Measurements from ENCODE around the gene TGFBR2. TPM values are rescaled to one million over a fixed set of nuclear protein-coding genes. Genes with fewer than 3 reads are reported as not detected.

Gene TGFBR2
- total RNA-seq, 1 experiment from 2014 or later: 22.5 TPM

- no peak for DNase-seq (ENCODE audit: low read depth, low spot score)
- H3K9me2 ChIP-seq (ENCODE audit: insufficient read depth): no peaks in the 10 kb centered on the region
Observed at GRCh38 chr3:30600572-30600971, 5.8 kb upstream of the TGFBR2 start.

DNA sequence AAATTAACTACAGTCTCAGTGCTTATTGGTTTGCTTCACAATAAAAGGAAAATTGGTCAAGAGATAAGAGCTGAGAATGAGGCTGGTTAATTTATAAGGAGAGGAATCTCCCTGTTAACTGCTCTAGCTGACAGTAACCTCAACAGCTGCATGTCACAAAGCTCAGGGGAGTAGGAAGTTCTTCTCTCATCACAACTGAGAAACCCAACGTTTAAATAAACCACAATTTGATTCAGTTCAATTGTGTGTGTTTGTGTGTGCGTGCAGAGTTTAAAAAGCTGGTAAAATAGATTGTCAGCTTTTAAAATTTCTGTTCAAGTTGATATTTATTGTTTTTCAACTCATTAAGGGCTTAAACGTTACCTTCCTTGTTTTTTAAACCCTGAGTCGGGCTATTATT, 3.5 kb upstream of the TGFBR2 start:
- Histone ChIP-seq H3K4me1 (ENCODE audit: control insufficient read depth in 1 of 2, insufficient read depth in 2 of 2, low read length in 2 of 2) (peaks cover 36 to 60% of the 10 kb centered on the region in 2 experiments), H3K9ac (ENCODE audit: low read length) (no peak overlapping the region), H3K79me2 (ENCODE audit: insufficient read depth, low read length) (peaks cover 15% of the 10 kb centered on the region), H3K27ac (ENCODE audit: low read depth, low read length) (no peak overlapping the region), H3K4me2 (ENCODE audit: low read length) (no peak overlapping the region), H2AFZ (ENCODE audit: low read depth, low read length, poor library complexity, severe bottlenecking) (peak overlapping the region; percentile 33), H3K9me2 (ENCODE audit: insufficient read depth) (no peaks in the 10 kb centered on the region), H3K4me3 (replicated peaks in 1 of 2; ENCODE audit: low read depth in 1 of 2, low read length in 2 of 2) (no peak overlapping the region), H3K9me3 (ENCODE audit: control insufficient read depth in 1 of 2, insufficient read depth in 1 of 2, low read depth in 1 of 2, low read length in 2 of 2) (no peaks in the 10 kb centered on the region), H3K36me3 (ENCODE audit: control insufficient read depth in 1 of 2, insufficient read depth in 2 of 2, low read length in 2 of 2) (no peaks in the 10 kb centered on the region), H3K27me3 (ENCODE audit: insufficient read depth, low read length) (no peaks in the 10 kb centered on the region), H4K20me1 (ENCODE audit: insufficient read depth) (no peaks in the 10 kb centered on the region)
- CTCF ChIA-PET: no interaction called here
- intact Hi-C loops (cut with micrococcal nuclease): no loop called here
- BruUV-seq (replicated peaks): no TSS peak
- DNase-seq (ENCODE audit: low read depth, low spot score) (no peak), ATAC-seq (no peak)
- RAD21 ChIA-PET (ENCODE audit: low non-redundant PET in 1 of 2, low total read pairs in 2 of 2, uncharacterized antibody in 2 of 2, unreplicated experiment in 2 of 2): no interaction called here
- POLR2A ChIA-PET: no interaction called here
- TF ChIP-seq SP1 (IDR thresholded peaks at IDR 0.05; ENCODE audit: low read depth): no peak
- no peak for TF ChIP-seq ZNF274 (IDR thresholded peaks at IDR 0.05; ENCODE audit: low read depth, low read length)
- TF ChIP-seq YY1 (IDR thresholded peaks at IDR 0.05; ENCODE audit: extremely low read depth, insufficient replicate concordance, low read depth, low read length): no peak
- TF ChIP-seq, protein P1, sequence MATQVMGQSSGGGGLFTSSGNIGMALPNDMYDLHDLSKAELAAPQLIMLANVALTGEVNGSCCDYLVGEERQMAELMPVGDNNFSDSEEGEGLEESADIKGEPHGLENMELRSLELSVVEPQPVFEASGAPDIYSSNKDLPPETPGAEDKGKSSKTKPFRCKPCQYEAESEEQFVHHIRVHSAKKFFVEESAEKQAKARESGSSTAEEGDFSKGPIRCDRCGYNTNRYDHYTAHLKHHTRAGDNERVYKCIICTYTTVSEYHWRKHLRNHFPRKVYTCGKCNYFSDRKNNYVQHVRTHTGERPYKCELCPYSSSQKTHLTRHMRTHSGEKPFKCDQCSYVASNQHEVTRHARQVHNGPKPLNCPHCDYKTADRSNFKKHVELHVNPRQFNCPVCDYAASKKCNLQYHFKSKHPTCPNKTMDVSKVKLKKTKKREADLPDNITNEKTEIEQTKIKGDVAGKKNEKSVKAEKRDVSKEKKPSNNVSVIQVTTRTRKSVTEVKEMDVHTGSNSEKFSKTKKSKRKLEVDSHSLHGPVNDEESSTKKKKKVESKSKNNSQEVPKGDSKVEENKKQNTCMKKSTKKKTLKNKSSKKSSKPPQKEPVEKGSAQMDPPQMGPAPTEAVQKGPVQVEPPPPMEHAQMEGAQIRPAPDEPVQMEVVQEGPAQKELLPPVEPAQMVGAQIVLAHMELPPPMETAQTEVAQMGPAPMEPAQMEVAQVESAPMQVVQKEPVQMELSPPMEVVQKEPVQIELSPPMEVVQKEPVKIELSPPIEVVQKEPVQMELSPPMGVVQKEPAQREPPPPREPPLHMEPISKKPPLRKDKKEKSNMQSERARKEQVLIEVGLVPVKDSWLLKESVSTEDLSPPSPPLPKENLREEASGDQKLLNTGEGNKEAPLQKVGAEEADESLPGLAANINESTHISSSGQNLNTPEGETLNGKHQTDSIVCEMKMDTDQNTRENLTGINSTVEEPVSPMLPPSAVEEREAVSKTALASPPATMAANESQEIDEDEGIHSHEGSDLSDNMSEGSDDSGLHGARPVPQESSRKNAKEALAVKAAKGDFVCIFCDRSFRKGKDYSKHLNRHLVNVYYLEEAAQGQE (IDR thresholded peaks at IDR 0.05; ENCODE audit: low read depth): no peak
- no peak for TF ChIP-seq EZH2 (IDR thresholded peaks at IDR 0.05)
- no peak for TF ChIP-seq POLR2A (IDR thresholded peaks at IDR 0.05; ENCODE audit: borderline replicate concordance, extremely low read depth, insufficient read depth, insufficient read length)
- no peak for TF ChIP-seq TCF7L2 (IDR thresholded peaks at IDR 0.05; ENCODE audit: borderline replicate concordance, extremely low read depth, insufficient read depth, insufficient read length)
- no peak for TF ChIP-seq EGR1 (IDR thresholded peaks at IDR 0.05; ENCODE audit: low read depth)
- TF ChIP-seq, protein P2, sequence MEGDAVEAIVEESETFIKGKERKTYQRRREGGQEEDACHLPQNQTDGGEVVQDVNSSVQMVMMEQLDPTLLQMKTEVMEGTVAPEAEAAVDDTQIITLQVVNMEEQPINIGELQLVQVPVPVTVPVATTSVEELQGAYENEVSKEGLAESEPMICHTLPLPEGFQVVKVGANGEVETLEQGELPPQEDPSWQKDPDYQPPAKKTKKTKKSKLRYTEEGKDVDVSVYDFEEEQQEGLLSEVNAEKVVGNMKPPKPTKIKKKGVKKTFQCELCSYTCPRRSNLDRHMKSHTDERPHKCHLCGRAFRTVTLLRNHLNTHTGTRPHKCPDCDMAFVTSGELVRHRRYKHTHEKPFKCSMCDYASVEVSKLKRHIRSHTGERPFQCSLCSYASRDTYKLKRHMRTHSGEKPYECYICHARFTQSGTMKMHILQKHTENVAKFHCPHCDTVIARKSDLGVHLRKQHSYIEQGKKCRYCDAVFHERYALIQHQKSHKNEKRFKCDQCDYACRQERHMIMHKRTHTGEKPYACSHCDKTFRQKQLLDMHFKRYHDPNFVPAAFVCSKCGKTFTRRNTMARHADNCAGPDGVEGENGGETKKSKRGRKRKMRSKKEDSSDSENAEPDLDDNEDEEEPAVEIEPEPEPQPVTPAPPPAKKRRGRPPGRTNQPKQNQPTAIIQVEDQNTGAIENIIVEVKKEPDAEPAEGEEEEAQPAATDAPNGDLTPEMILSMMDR (IDR thresholded peaks at IDR 0.05 in 2 of 3, conservative IDR thresholded peaks at IDR 0.05 in 1 of 3; ENCODE audit: borderline replicate concordance in 1 of 3, insufficient read depth in 1 of 3, low read depth in 2 of 3, low read length in 2 of 3): no peak
- no peak for TF ChIP-seq CEBPB (IDR thresholded peaks at IDR 0.05; ENCODE audit: low read depth)
- no peak for TF ChIP-seq ELF1 (IDR thresholded peaks at IDR 0.05; ENCODE audit: borderline replicate concordance, low read depth)
- TF ChIP-seq SIN3A (IDR thresholded peaks at IDR 0.05; ENCODE audit: low read depth): no peak

More at GRCh38 chr3:30600572-30600971, 5.8 kb upstream of the TGFBR2 start:
- no peaks in the 10 kb centered on the region for H4K20me1 ChIP-seq (ENCODE audit: insufficient read depth)
- intact Hi-C loops (cut with micrococcal nuclease): no loop called here
- no peak for ATAC-seq
- H3K36me3 ChIP-seq (ENCODE audit: control insufficient read depth in 1 of 2, insufficient read depth in 2 of 2, low read length in 2 of 2): no peaks in the 10 kb centered on the region
- peaks cover 56 to 77% of the 10 kb centered on the region in 2 experiments for H3K4me1 ChIP-seq (ENCODE audit: control insufficient read depth in 1 of 2, insufficient read depth in 2 of 2, low read length in 2 of 2)
- H3K9ac ChIP-seq (ENCODE audit: low read length): no peak overlapping the region
- no peak for TF ChIP-seq CEBPB (IDR thresholded peaks at IDR 0.05; ENCODE audit: low read depth)
- no peak for TF ChIP-seq TCF7L2 (IDR thresholded peaks at IDR 0.05; ENCODE audit: borderline replicate concordance, extremely low read depth, insufficient read depth, insufficient read length)
- no peak for TF ChIP-seq SP1 (IDR thresholded peaks at IDR 0.05; ENCODE audit: low read depth)
- TF ChIP-seq POLR2A (IDR thresholded peaks at IDR 0.05; ENCODE audit: borderline replicate concordance, extremely low read depth, insufficient read depth, insufficient read length): no peak
- no peak for TF ChIP-seq POLR2AphosphoS5 (IDR thresholded peaks at IDR 0.05; ENCODE audit: low read depth, low read length)
- no peak for TF ChIP-seq EZH2 (IDR thresholded peaks at IDR 0.05)
- ChIA-PET POLR2A (no interaction called here), RAD21 (ENCODE audit: low non-redundant PET in 1 of 2, low total read pairs in 2 of 2, uncharacterized antibody in 2 of 2, unreplicated experiment in 2 of 2) (interaction anchor here in 1 of 2 experiments (0.7 kb wide), 1 partner anchor 281 kb away, joined by 8 read pairs; no protein-coding TSS in a partner anchor), CTCF (no interaction called here)
- no peak overlapping the region for H3K4me3 ChIP-seq (replicated peaks in 1 of 2; ENCODE audit: low read depth in 1 of 2, low read length in 2 of 2)
- no peaks in the 10 kb centered on the region for H3K79me2 ChIP-seq (ENCODE audit: insufficient read depth, low read length)
- no peaks in the 10 kb centered on the region for H3K27me3 ChIP-seq (ENCODE audit: insufficient read depth, low read length)
- no TSS peak for BruUV-seq (replicated peaks)
- H3K9me3 ChIP-seq (ENCODE audit: control insufficient read depth in 1 of 2, insufficient read depth in 1 of 2, low read depth in 1 of 2, low read length in 2 of 2): no peaks in the 10 kb centered on the region
- H2AFZ ChIP-seq (ENCODE audit: low read depth, low read length, poor library complexity, severe bottlenecking): peak overlapping the region; percentile 20
- H3K4me2 ChIP-seq (ENCODE audit: low read length): no peak overlapping the region
- 0 out of 2 replicates have a peak overlapping the region, but pooled peaks have one; percentile 1 for H3K27ac ChIP-seq (ENCODE audit: low read depth, low read length)
